GM04504 (cell line): ENCODE measurements around the gene ZEB1.
"Not testable (repeated sequence)": the region's sequence is repeated elsewhere in the genome, so short reads cannot be mapped to it uniquely, and the experiment has no call there.

ENCODE experiments used
- DNase-seq: peaks from one replicate; pipeline ENCODE4 v3.0.0-alpha.2; 2012; ENCODE audit warnings: low read depth

ZEB1 gene

DNA sequence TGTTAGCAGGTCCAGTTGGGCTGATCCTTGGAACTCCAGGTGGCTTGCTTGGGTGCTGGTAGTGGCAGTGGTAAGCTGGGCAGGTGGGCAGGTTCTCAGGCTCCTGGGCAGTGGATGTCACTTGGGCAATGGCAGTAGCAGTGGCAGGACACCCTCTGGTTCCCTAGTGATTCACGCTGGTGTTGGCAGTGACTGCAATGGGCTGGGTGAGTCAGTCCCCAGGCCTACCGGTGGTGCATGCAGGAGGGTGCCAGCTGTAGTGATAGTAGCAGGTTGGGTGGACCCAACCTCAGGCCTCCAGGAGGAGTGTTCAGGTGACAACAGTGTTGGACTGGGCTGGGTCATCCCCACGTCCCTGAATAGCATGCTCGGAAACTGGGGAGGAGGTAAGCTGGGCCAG lies 189.2 kb downstream of the ZEB1 start:
- no peak for DNase-seq

DNA sequence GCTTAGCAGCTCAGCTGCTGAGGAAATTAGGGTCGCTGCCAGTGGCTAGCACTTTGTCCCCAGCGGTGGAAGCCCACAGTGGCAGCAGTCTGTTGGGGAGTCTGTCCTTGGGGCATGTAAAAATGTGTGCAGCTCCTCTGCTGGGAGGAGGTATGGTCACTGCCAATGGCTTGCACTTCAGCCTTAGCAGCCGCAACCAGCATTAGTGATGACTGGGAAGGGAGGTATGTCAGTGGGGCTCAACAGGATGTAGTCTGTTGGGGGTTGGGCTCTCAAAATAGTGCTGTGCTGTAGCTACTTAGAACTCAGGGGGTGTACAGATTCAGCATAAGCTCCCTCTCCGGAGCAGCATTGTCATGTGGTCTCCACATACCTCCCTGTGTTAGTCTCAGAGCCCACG lies 189.9 kb downstream of the ZEB1 start:
- DNase-seq, result no peak

DNA sequence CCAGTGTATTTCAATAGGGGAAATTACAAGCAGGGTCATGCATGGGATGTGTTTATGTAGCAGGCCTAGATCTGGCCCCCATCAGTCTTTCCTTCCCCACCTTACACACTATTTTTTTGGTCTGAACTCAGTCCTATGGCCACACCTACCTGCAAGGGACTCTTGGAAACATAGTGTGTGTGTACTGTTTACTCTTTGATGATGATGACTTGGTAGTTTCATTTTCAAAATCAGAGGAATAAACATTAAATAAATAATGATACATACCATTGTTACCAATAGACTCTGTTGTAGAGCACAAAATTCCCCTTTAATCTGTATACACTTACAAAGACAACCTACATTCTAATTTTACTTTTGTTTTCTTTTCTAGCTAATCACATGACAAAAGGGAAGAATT lies 191.0 kb downstream of the ZEB1 start:
- no peak for DNase-seq

DNA sequence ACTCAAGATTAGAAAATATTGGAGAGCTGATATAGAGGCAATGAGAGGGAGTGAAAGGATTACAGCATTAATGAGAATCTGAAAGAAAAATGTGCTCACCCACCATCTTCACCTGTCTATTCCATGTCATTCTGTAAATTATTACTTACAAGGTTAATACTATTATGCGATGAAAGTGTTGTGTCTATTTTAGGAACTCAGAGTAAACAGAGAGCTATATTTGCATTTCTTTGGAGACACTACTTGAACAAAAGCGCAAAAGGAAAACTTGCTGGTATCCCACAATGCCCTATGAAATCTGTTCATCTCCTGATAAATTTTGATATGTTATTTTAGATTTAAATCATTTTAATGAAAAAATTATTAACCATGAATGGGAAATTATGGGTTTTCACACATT lies 196.1 kb downstream of the ZEB1 start:
- no peak for DNase-seq

DNA sequence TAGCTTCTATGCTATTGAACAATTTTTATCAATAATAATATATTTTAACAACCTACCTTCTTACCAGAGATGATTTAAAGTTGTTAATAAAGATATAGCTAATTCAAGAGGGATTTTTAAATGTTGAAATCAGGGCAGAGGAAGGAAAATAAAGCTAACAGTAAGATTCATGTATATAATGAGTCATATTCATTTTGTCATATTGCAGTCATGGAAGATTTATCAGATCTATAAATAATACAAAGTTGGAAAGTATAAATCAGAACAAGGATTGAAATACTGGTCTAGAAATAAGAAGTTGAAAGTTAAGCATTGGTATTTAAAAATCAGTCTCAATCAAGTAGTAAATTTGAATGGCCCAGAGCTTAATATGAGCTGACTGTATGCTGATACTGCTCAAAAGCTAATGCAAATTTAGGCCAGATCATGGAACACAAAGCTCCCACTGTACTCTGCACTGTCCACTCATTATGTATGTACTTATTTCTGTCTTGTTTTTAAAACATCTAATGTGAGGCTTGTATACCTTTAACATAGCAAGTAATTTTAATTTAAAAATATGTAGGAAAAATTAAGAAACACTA lies 196.9 kb downstream of the ZEB1 start:
- no peak for DNase-seq

DNA sequence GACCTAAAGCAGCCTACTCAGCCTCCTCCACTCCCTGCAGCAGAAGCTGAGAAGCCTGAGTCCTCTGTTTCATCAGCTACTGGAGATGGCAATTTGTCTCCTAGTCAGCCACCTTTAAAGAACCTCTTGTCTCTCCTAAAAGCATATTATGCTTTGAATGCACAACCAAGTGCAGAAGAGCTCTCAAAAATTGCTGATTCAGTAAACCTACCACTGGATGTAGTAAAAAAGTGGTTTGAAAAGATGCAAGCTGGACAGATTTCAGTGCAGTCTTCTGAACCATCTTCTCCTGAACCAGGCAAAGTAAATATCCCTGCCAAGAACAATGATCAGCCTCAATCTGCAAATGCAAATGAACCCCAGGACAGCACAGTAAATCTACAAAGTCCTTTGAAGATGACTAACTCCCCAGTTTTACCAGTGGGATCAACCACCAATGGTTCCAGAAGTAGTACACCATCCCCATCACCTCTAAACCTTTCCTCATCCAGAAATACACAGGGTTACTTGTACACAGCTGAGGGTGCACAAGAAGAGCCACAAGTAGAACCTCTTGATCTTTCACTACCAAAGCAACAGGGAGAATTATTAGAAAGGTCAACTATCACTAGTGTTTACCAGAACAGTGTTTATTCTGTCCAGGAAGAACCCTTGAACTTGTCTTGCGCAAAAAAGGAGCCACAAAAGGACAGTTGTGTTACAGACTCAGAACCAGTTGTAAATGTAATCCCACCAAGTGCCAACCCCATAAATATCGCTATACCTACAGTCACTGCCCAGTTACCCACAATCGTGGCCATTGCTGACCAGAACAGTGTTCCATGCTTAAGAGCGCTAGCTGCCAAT lies 202.2 kb downstream of the ZEB1 start:
- no peak for DNase-seq

DNA sequence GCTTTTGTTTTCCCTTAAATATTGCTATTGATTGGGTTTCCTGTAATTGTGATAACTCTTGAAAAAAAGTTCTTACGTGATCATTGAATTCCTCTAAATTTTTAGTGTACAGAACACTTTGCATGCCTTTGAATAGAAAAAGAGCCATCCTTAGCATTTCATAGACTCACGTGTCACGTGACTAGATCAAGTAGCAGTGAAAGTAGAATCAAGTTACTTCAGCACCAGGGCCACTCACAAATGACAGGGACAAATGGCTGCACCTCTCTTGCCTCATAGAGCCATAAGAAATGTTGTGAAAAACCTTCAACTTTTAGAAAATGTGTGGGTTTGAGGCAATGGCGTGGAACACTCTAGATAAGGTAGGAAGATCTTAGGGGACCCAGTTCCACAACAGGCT lies 203.8 kb downstream of the ZEB1 start:
- no peak for DNase-seq

DNA sequence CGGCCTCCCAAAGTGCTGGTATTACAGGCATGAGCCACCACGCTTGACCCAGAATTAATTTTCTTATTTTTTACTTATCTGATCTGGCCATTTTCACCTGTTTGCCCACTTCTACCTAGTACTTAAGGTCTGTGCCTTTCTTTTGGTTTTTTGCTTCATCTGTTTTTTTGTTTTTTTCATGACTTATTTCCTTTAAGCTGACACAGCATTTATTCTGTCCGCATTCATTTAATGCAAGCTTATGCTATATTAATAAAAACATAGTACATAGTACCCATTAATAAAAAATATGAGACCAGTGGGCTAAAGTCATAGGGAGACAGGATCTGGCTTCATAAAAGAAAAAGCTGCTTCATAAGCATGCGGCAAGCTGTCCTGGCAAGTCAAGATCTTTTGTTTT lies 205.4 kb downstream of the ZEB1 start:
- DNase-seq, result no peak

DNA sequence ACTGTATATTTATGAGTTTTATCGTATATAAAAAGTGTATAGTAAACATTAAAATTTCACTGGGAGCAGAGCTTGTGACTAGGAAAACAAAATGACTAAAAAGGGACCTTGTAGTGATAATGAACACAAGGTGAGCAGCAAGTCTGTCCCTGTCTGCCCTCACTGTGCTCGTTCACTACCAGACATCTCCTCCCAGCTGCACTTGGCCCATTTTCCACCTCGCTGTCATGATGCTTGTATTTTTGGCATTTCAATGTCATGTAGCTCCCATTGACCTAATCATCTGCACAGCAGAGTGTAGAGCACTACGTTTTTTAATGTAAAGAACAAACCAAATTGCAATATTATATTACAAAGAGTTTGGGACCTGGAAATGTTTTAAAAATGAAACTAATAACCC lies 207.2 kb downstream of the ZEB1 start:
- DNase-seq, result no peak

DNA sequence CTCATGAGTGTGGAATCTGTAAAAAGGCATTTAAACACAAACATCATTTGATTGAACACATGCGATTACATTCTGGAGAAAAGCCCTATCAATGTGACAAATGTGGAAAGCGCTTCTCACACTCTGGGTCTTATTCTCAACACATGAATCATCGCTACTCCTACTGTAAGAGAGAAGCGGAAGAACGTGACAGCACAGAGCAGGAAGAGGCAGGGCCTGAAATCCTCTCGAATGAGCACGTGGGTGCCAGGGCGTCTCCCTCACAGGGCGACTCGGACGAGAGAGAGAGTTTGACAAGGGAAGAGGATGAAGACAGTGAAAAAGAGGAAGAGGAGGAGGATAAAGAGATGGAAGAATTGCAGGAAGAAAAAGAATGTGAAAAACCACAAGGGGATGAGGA lies 207.7 kb downstream of the ZEB1 start:
- no peak for DNase-seq

DNA sequence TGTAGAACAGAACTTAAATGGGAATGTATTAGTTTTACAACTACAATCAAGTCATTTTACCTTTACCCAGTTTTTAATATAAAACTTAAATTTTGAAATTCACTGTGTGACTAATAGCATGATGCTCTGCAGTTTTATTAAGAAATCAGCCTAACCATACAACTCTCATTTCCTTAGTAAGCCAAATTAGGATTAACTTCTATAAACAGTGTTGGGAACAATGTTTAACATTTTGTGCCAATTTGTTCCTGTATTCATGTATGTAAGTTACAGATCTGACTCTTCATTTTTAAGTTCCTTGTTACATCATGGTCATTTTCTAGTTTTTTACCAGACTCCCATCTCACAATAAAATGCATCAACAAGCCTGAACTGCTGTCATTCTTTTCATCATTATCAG lies 209.8 kb downstream of the ZEB1 start:
- DNase-seq, result no peak

DNA sequence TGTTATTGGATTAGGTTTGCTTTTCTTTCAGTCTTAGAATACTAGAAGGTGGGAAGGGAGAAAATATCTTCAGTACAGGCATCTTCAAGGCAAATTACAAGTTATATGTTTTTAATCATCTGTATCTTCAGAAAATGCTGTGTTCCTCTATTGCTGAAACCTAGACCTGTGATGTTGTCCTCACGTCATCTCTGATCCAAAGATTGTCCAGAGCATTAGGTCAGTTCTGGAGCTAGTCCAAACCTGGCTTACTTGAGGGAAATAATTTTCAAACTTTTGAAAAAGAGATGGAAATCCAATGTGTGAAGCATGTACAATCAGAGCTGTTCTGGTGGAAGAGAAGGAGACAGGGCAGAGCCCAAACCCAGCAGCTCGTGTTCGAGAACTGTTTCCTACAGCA lies 217.3 kb downstream of the ZEB1 start:
- peak; percentile 11 for DNase-seq

DNA sequence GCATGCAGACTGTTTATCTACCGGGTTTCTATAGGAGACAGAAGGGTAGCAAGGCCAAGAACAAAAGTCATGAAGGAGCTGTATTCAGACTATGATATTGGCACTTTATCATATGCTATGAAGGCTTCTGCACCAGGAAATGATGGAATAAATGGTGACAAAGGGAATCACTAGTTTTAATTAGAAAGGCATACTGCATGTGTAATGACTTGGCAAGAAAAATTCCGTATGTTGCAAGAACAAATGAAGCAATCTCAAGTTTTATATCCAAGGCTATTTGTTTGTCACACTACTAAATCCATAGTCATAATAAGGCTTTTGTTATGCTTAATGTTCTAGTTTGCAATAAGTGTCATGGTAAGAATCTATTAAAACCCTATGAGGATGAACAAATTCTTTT lies 230.9 kb downstream of the ZEB1 start:
- DNase-seq, result peak; percentile 74

DNA sequence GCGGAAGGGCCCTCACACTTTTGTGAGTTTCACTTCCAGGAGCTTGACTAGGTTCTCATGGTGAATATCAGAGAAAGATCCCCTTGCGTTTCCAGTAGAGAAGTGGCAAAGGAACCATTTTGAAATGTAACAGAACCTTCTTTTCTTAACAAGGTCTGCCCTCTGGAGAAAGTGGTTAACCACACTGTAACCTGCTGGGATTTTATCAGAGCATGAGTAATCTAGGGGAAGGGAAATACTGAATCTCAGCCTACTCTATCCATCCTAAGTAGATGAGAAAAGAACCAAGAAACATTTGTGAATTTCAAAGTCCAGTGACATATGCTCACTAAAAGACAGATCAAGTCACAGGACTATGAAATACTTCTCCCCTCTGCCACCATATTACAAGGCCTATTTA lies 235.5 kb downstream of the ZEB1 start:
- DNase-seq, result no peak

DNA sequence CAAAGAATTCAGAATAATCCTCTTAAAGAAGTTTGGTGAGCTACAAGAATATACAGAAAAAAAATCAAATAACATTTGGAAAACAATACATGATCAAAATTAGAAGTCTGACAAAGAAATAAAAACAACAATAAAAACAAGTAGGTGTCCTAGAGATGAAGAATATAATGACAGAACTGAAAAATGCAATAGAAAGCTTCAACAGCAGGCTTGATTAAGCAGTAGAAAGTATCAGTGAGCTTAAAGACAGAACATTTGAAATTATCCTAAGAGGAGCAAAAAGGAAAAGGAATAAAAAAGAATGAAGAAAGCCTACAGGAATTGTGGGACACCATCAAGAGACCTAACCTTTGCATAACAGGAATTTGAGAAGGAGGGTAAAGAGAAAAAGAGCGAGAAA lies 238.8 kb downstream of the ZEB1 start:
- DNase-seq, result no peak

DNA sequence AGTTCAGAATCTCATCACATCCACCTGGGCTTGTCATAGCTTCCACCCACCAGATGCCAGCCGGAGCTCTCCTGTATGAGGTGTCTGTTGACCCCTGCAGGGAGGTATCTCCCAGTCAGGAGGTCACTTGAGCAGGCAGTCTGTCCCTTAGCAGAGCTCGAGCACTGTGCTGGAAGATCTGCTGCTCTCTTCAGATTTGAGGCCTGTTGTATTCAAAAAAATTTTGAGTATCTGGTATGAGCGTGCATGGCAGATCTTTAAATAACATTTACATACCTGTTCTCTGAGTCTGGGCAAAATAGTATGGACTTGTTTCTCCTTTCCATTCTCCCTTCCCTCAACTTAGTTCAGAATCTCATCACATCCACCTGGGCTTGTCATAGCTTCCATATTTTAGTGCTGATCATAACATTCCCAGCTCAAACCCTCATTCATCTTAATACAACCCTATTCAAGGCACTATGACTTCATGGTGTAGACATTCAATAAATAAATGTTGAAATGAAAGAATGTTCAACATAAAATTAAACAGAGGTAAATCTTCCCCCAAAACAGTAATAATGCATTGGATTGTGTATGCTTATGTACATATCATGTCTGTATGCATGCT lies 249.3 kb downstream of the ZEB1 start:
- not testable (repeated sequence) for DNase-seq

DNA sequence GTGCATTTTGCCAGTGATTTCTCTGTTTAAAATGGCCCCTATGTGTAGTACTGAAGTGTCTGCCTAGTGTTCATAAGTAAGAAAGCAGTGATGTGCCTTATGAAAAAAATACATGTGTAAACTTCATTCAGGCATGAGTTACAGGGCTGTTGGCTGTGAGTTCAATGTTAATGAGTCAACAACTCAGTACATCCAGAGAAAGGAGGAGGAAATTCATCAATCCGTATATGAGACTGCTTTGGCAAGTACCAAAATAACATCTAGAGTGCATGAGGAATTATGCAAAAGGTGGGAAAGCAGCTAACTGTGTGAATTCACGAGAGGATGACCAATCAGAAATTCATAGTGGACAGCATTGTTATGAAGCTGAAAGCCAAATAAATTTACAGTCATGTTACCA lies 255.6 kb downstream of the ZEB1 start:
- no peak for DNase-seq

DNA sequence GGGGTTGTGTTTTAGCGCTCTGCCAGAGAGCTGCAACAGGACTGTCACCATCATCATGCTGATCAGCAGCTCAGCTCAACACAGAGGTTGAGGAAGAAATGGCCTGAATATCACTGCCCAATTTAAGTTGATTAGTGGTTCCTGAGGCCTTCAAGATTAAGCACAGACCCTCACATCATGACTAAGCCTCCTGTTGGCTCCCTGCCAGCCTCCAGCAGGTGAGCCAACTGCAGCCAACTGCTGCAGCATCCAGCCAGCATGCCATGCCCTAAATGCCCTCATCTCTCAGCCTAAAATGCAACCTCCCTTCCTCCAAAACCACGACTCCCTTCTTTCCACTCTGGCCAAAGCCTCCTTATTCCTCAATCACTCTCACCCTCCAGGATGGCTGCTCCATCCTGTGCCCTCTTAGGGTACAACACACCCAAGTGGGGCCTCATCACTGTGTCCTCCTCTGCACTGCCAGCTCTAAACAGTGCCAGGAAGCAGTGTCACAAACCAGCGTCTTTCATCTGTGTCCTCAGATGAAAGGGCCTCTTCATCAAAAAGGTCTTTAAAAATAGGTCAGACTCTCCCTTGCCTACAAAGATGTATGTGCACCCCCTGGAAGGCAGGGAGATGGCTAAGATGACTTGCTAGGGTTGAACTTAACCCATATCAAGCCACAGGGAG lies 259.3 kb downstream of the ZEB1 start:
- no peak for DNase-seq

DNA sequence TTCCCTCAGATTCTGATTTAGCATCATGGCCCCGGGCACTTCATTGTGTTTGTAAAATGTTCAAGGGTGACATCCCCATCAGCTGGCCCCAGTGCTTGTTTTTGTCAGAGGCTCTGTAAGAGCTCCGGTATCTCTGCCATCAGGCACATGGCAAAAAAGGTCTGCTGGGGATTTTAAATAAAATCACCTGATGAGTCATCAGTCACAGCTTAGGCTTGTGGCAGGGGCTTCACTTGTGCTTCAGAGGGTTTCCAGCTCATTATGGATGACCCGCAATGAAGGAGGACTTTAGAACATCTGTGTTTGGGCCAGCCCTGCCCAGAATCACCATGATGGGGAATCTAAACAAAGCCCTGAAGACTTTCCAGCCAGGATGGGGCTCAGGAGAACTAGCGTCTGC lies 259.9 kb downstream of the ZEB1 start:
- no peak for DNase-seq
